Mucosa of rectum (tissue), 2 donors: Measurements from ENCODE around the gene HOPX.

Source experiments
- H3K27ac ChIP-seq, 2 donors: one replicate each; pipeline ENCODE4 v1.7.0; 2013; ENCODE audit warnings: inconsistent platforms in 2 of 2, low read depth in 2 of 2, low read length in 2 of 2
- H3K27me3 ChIP-seq, 2 donors: one replicate each; pipeline ENCODE4 v1.7.0; 2013; ENCODE audit warnings: low read length in 2 of 2; ENCODE audit not compliant: control insufficient read depth in 2 of 2, insufficient read depth in 2 of 2
- H3K36me3 ChIP-seq, 2 donors: one replicate each; pipeline ENCODE4 v1.7.0; 2013; ENCODE audit warnings: low read length in 2 of 2; ENCODE audit not compliant: control insufficient read depth in 2 of 2, insufficient read depth in 2 of 2
- H3K4me1 ChIP-seq, 2 donors: one replicate each; pipeline ENCODE4 v1.7.0; 2013; ENCODE audit warnings: low read length in 2 of 2, mild to moderate bottlenecking in 1 of 2; ENCODE audit not compliant: control insufficient read depth in 2 of 2, insufficient read depth in 2 of 2
- H3K4me3 ChIP-seq, 2 donors: one replicate each; pipeline ENCODE4 v1.7.0; 2013; ENCODE audit warnings: low read length in 2 of 2
- H3K9ac ChIP-seq, 2 donors: one replicate each; pipeline ENCODE4 v1.7.0; 2013; ENCODE audit warnings: low read length in 2 of 2, low read depth in 1 of 2, mild to moderate bottlenecking in 1 of 2
- H3K9me3 ChIP-seq, 2 donors: one replicate each; pipeline ENCODE4 v1.7.0; 2013; ENCODE audit warnings: low read length in 2 of 2; ENCODE audit not compliant: control insufficient read depth in 2 of 2
- donor health status: healthy.
- donor health status: Normal muscosa, but diverticular disease.

HOPX gene

GRCh38 chr4:56649445-56650261 is 31.4 kb downstream of the HOPX start:
- H3K27ac ChIP-seq: no peak overlapping the region
- peaks cover 8 to 12% of the 10 kb centered on the region in 2 donors for H3K27me3 ChIP-seq
- no peak overlapping the region for H3K4me3 ChIP-seq

GRCh38 chr4:56648824-56649151 is 32.3 kb downstream of the HOPX start:
- peaks cover 5% of the 10 kb centered on the region in 2 donors for H3K27me3 ChIP-seq
- no peak overlapping the region for H3K9ac ChIP-seq
- no peaks in the 10 kb centered on the region for H3K4me1 ChIP-seq
- peaks cover 0 to 4% of the 10 kb centered on the region in 2 donors for H3K9me3 ChIP-seq
- no peak overlapping the region for H3K4me3 ChIP-seq
- H3K36me3 ChIP-seq: no peaks in the 10 kb centered on the region
- H3K27ac ChIP-seq: no peak overlapping the region

More at GRCh38 chr4:56649445-56650261, 31.4 kb downstream of the HOPX start:
- Histone ChIP-seq H3K9ac (no peak overlapping the region), H3K4me1 (peaks cover 3 to 7% of the 10 kb centered on the region in 2 donors), H3K36me3 (no peaks in the 10 kb centered on the region), H3K9me3 (peaks cover 0 to 4% of the 10 kb centered on the region in 2 donors)

GRCh38 chr4:56648021-56648823 is 32.9 kb downstream of the HOPX start:
- Histone ChIP-seq H3K36me3 (no peaks in the 10 kb centered on the region), H3K27ac (no peak overlapping the region), H3K9me3 (peaks cover 0 to 4% of the 10 kb centered on the region in 2 donors), H3K9ac (no peak overlapping the region), H3K27me3 (no peaks in the 10 kb centered on the region), H3K4me3 (no peak overlapping the region), H3K4me1 (no peaks in the 10 kb centered on the region)

- no peak overlapping the region for H3K27ac ChIP-seq
- no peaks in the 10 kb centered on the region for H3K27me3 ChIP-seq
- no peak overlapping the region for H3K9ac ChIP-seq
- no peak overlapping the region for H3K4me3 ChIP-seq
- no peaks in the 10 kb centered on the region for H3K4me1 ChIP-seq
- no peaks in the 10 kb centered on the region for H3K36me3 ChIP-seq
- peaks cover 0 to 4% of the 10 kb centered on the region in 2 donors for H3K9me3 ChIP-seq
Observed at GRCh38 chr4:56646341-56646740, 34.8 kb downstream of the HOPX start.

GRCh38 chr4:56643596-56643995 is 37.5 kb downstream of the HOPX start:
- no peak overlapping the region for H3K4me3 ChIP-seq
- H3K9me3 ChIP-seq: peaks cover 0 to 4% of the 10 kb centered on the region in 2 donors
- H3K27me3 ChIP-seq: no peaks in the 10 kb centered on the region
- no peaks in the 10 kb centered on the region for H3K4me1 ChIP-seq
- H3K9ac ChIP-seq: no peak overlapping the region
- H3K36me3 ChIP-seq: no peaks in the 10 kb centered on the region
- no peak overlapping the region for H3K27ac ChIP-seq

GRCh38 chr4:56641494-56642051 is 39.5 kb downstream of the HOPX start:
- no peak overlapping the region for H3K4me3 ChIP-seq

GRCh38 chr4:56640621-56641493 is 40.2 kb downstream of the HOPX start:
- H3K36me3 ChIP-seq: no peaks in the 10 kb centered on the region
- H3K27ac ChIP-seq: no peak overlapping the region

More at GRCh38 chr4:56641494-56642051, 39.5 kb downstream of the HOPX start:
- Histone ChIP-seq H3K4me1 (no peaks in the 10 kb centered on the region), H3K36me3 (no peaks in the 10 kb centered on the region), H3K27ac (no peak overlapping the region), H3K27me3 (no peaks in the 10 kb centered on the region), H3K9ac (no peak overlapping the region), H3K9me3 (peaks cover 0 to 4% of the 10 kb centered on the region in 2 donors)

GRCh38 chr4:56637791-56638190 is 43.3 kb downstream of the HOPX start:
- no peaks in the 10 kb centered on the region for H3K36me3 ChIP-seq
- no peak overlapping the region for H3K9ac ChIP-seq
- no peaks in the 10 kb centered on the region for H3K9me3 ChIP-seq
- no peaks in the 10 kb centered on the region for H3K27me3 ChIP-seq
- H3K27ac ChIP-seq: no peak overlapping the region
- no peaks in the 10 kb centered on the region for H3K4me1 ChIP-seq
- H3K4me3 ChIP-seq: no peak overlapping the region

More at GRCh38 chr4:56640621-56641493, 40.2 kb downstream of the HOPX start:
- Histone ChIP-seq H3K9ac (no peak overlapping the region), H3K4me1 (no peaks in the 10 kb centered on the region), H3K27me3 (no peaks in the 10 kb centered on the region), H3K9me3 (no peaks in the 10 kb centered on the region), H3K4me3 (no peak overlapping the region)

- Histone ChIP-seq H3K9ac (no peak overlapping the region), H3K4me1 (no peaks in the 10 kb centered on the region), H3K27ac (no peak overlapping the region), H3K36me3 (no peaks in the 10 kb centered on the region), H3K9me3 (no peaks in the 10 kb centered on the region), H3K27me3 (no peaks in the 10 kb centered on the region), H3K4me3 (no peak overlapping the region)
Observed at GRCh38 chr4:56637154-56637553, 43.9 kb downstream of the HOPX start.
